Stimulated activated naive CD8-positive, alpha-beta T cell treated with anti-CD3 and anti-CD28 coated beads, Interleukin-15, amount 100 ng/mL, for 72 hours (primary cell): ENCODE results near the gene ANKHD1.
"Not testable (repeated sequence)": the region's sequence is repeated elsewhere in the genome, so short reads cannot be mapped to it uniquely, and the experiment has no call there.

Experiments used
- ATAC-seq: fragments of 150-1000 bp; cut with Tn5 transposase; 2 replicates; pipeline ENCODE4 v1.10.0; 2021; ENCODE audit warnings: mild to moderate bottlenecking, moderate library complexity
- DNase-seq, 2 donors: peaks; one replicate each; pipeline ENCODE4 v3.0.0; 2021 to 2022
- H3K27ac Mint-ChIP-seq, 2 donors: one replicate each; pipeline ENCODE4 v1.8.0; 2022; ENCODE audit warnings: mild to moderate bottlenecking in 2 of 2, mixed read lengths in 2 of 2, moderate library complexity in 2 of 2
- H3K27me3 Mint-ChIP-seq: one replicate; pipeline ENCODE4 v1.8.0; 2022; ENCODE audit warnings: mixed read lengths
- H3K4me1 Mint-ChIP-seq: one replicate; pipeline ENCODE4 v1.8.0; 2022; ENCODE audit warnings: mild to moderate bottlenecking, mixed read lengths
- H3K4me3 Mint-ChIP-seq, 2 donors: one replicate each; pipeline ENCODE4 v1.8.0; 2022; ENCODE audit warnings: mild to moderate bottlenecking in 2 of 2, mixed read lengths in 2 of 2, moderate library complexity in 1 of 2
- H3K9me3 Mint-ChIP-seq, 2 donors: one replicate each; pipeline ENCODE4 v1.8.0; 2022; ENCODE audit warnings: mixed read lengths in 2 of 2

ANKHD1 gene

GRCh38 chr5:140568443-140569063 is 166.9 kb downstream of the ANKHD1 start:
- Mint-ChIP-seq H3K4me3 (peak overlapping the region; percentile 60 to 71), H3K9me3 (no peaks in the 10 kb centered on the region), H3K4me1 (peaks cover 59% of the 10 kb centered on the region), H3K27ac (peak overlapping the region; percentile 96 to 97), H3K27me3 (no peaks in the 10 kb centered on the region)
- no peak for DNase-seq
- no peak for ATAC-seq

- Mint-ChIP-seq H3K9me3 (no peaks in the 10 kb centered on the region), H3K4me3 (peak overlapping the region; percentile 60 to 71), H3K4me1 (peaks cover 53% of the 10 kb centered on the region), H3K27me3 (no peaks in the 10 kb centered on the region), H3K27ac (peak overlapping the region; percentile 96 to 97)
- no peak for ATAC-seq
- DNase-seq: no peak
These were observed 167.6 kb downstream of the ANKHD1 start for GRCh38 chr5:140569197-140569596.

- Mint-ChIP-seq H3K4me1 (peaks cover 50% of the 10 kb centered on the region), H3K27me3 (no peaks in the 10 kb centered on the region), H3K9me3 (no peaks in the 10 kb centered on the region), H3K27ac (peak overlapping the region; percentile 59 to 93), H3K4me3 (no peak overlapping the region)
- ATAC-seq (no peak), DNase-seq (no peak)
These were observed 168.4 kb downstream of the ANKHD1 start for GRCh38 chr5:140570058-140570457.

GRCh38 chr5:140570488-140570887 is 168.9 kb downstream of the ANKHD1 start:
- peaks cover 49% of the 10 kb centered on the region for H3K4me1 Mint-ChIP-seq
- peak overlapping the region; percentile 59 to 93 for H3K27ac Mint-ChIP-seq
- ATAC-seq: no peak
- H3K4me3 Mint-ChIP-seq: no peak overlapping the region
- no peaks in the 10 kb centered on the region for H3K9me3 Mint-ChIP-seq
- DNase-seq: no peak
- no peaks in the 10 kb centered on the region for H3K27me3 Mint-ChIP-seq

- ATAC-seq (no peak), DNase-seq (no peak)
- Mint-ChIP-seq H3K27me3 (no peaks in the 10 kb centered on the region), H3K4me1 (peaks cover 43% of the 10 kb centered on the region), H3K27ac (peak overlapping the region in 1 of 2 donors; percentile 82), H3K9me3 (no peaks in the 10 kb centered on the region), H3K4me3 (no peak overlapping the region)
These were observed 169.5 kb downstream of the ANKHD1 start for GRCh38 chr5:140571105-140571504.

- DNase-seq (no peak), ATAC-seq (no peak)
- Mint-ChIP-seq H3K27ac (no peak overlapping the region), H3K9me3 (no peaks in the 10 kb centered on the region), H3K4me1 (peaks cover 17% of the 10 kb centered on the region), H3K4me3 (no peak overlapping the region), H3K27me3 (no peaks in the 10 kb centered on the region)
These were observed 172.1 kb downstream of the ANKHD1 start for GRCh38 chr5:140573683-140574082.

GRCh38 chr5:140574165-140574564 is 172.5 kb downstream of the ANKHD1 start:
- H3K9me3 Mint-ChIP-seq: no peaks in the 10 kb centered on the region
- H3K4me3 Mint-ChIP-seq: no peak overlapping the region
- H3K27me3 Mint-ChIP-seq: no peaks in the 10 kb centered on the region
- no peak overlapping the region for H3K27ac Mint-ChIP-seq
- H3K4me1 Mint-ChIP-seq: peaks cover 12% of the 10 kb centered on the region
- no peak for ATAC-seq
- no peak for DNase-seq

GRCh38 chr5:140575309-140575708 is 173.7 kb downstream of the ANKHD1 start:
- no peak overlapping the region for H3K27ac Mint-ChIP-seq
- no peak overlapping the region for H3K4me3 Mint-ChIP-seq
- DNase-seq (no peak), ATAC-seq (no peak)
- H3K4me1 Mint-ChIP-seq: peaks cover 2% of the 10 kb centered on the region
- H3K27me3 Mint-ChIP-seq: no peaks in the 10 kb centered on the region
- H3K9me3 Mint-ChIP-seq: no peaks in the 10 kb centered on the region

- ATAC-seq (no peak), DNase-seq (no peak)
- H3K4me1 Mint-ChIP-seq: no peaks in the 10 kb centered on the region
- H3K27me3 Mint-ChIP-seq: no peaks in the 10 kb centered on the region
- H3K27ac Mint-ChIP-seq: peak overlapping the region in 1 of 2 donors; percentile 19
- H3K9me3 Mint-ChIP-seq: no peaks in the 10 kb centered on the region
- no peak overlapping the region for H3K4me3 Mint-ChIP-seq
These were observed 175.2 kb downstream of the ANKHD1 start for GRCh38 chr5:140576776-140577201.

GRCh38 chr5:140579188-140579747 is 177.6 kb downstream of the ANKHD1 start:
- not testable (repeated sequence) for H3K4me3 Mint-ChIP-seq, H3K27ac Mint-ChIP-seq, H3K9me3 Mint-ChIP-seq, DNase-seq, H3K27me3 Mint-ChIP-seq, ATAC-seq, H3K4me1 Mint-ChIP-seq

- no peak for ATAC-seq
- peaks cover 8% of the 10 kb centered on the region for H3K27me3 Mint-ChIP-seq
- no peaks in the 10 kb centered on the region for H3K9me3 Mint-ChIP-seq
These were observed 185.9 kb downstream of the ANKHD1 start for GRCh38 chr5:140587495-140587894.

GRCh38 chr5:140588311-140589070 is 186.9 kb downstream of the ANKHD1 start:
- H3K9me3 Mint-ChIP-seq: no peaks in the 10 kb centered on the region
- H3K4me1 Mint-ChIP-seq: no peaks in the 10 kb centered on the region
- ATAC-seq (no peak), DNase-seq (no peak)
- peaks cover 2% of the 10 kb centered on the region for H3K27me3 Mint-ChIP-seq
- H3K4me3 Mint-ChIP-seq: no peak overlapping the region
- no peak overlapping the region for H3K27ac Mint-ChIP-seq

More at GRCh38 chr5:140587495-140587894, 185.9 kb downstream of the ANKHD1 start:
- no peak overlapping the region for H3K27ac Mint-ChIP-seq
- no peaks in the 10 kb centered on the region for H3K4me1 Mint-ChIP-seq
- no peak overlapping the region for H3K4me3 Mint-ChIP-seq
- DNase-seq: no peak
